ENCODE measurements around the gene PLPP7.
"Not testable (repeated sequence)": the region's sequence is repeated elsewhere in the genome, so short reads cannot be mapped to it uniquely, and the experiment has no call there.

PLPP7 gene

GRCh38 chr9:131289301-131290035 lies at the start of gene PLPP7:
Gene PLPP7 (plus strand): TSS chr9:131289723. CDS start chr9:131289998, 275 bp downstream.
- no peak for DNase-seq (ENCODE audit: extremely low read depth in 1 of 2, low read depth in 1 of 2)

- DNase-seq (ENCODE audit: extremely low read depth in 1 of 2, low read depth in 1 of 2): no peak
Measured at GRCh38 chr9:131240047-131240921, 49.2 kb upstream of the PLPP7 start.

- not testable (repeated sequence) for DNase-seq (ENCODE audit: extremely low read depth in 1 of 2, low read depth in 1 of 2)
Measured at GRCh38 chr9:131244331-131244730, 45.2 kb upstream of the PLPP7 start.

- DNase-seq (ENCODE audit: extremely low read depth in 1 of 2, low read depth in 1 of 2): no peak
Measured at GRCh38 chr9:131246618-131247017, 42.9 kb upstream of the PLPP7 start.

GRCh38 chr9:131252120-131252519 lies 37.4 kb upstream of the PLPP7 start:
- DNase-seq (ENCODE audit: extremely low read depth in 1 of 2, low read depth in 1 of 2): no peak

GRCh38 chr9:131253891-131254491 lies 35.5 kb upstream of the PLPP7 start:
- no peak for DNase-seq (ENCODE audit: extremely low read depth in 1 of 2, low read depth in 1 of 2)

- no peak for DNase-seq (ENCODE audit: extremely low read depth in 1 of 2, low read depth in 1 of 2)
Measured at GRCh38 chr9:131254626-131255025, 34.9 kb upstream of the PLPP7 start.

- DNase-seq (ENCODE audit: extremely low read depth in 1 of 2, low read depth in 1 of 2): no peak
Measured at GRCh38 chr9:131255676-131256197, 33.8 kb upstream of the PLPP7 start.

- DNase-seq (ENCODE audit: extremely low read depth in 1 of 2, low read depth in 1 of 2): no peak
Measured at GRCh38 chr9:131257266-131258025, 32.1 kb upstream of the PLPP7 start.

- DNase-seq (ENCODE audit: extremely low read depth in 1 of 2, low read depth in 1 of 2): no peak
Measured at GRCh38 chr9:131258186-131258585, 31.3 kb upstream of the PLPP7 start.

GRCh38 chr9:131258698-131259431 lies 30.7 kb upstream of the PLPP7 start:
- DNase-seq (ENCODE audit: extremely low read depth in 1 of 2, low read depth in 1 of 2): no peak

- DNase-seq (ENCODE audit: extremely low read depth in 1 of 2, low read depth in 1 of 2): no peak
Measured at GRCh38 chr9:131259432-131259898, 30.1 kb upstream of the PLPP7 start.

- DNase-seq (ENCODE audit: extremely low read depth in 1 of 2, low read depth in 1 of 2): no peak
Measured at GRCh38 chr9:131259916-131260597, 29.5 kb upstream of the PLPP7 start.

GRCh38 chr9:131260751-131261452 lies 28.6 kb upstream of the PLPP7 start:
- DNase-seq (ENCODE audit: extremely low read depth in 1 of 2, low read depth in 1 of 2): no peak

GRCh38 chr9:131262327-131263032 lies 27.0 kb upstream of the PLPP7 start:
- no peak for DNase-seq (ENCODE audit: extremely low read depth in 1 of 2, low read depth in 1 of 2)

- DNase-seq (ENCODE audit: extremely low read depth in 1 of 2, low read depth in 1 of 2): not testable (repeated sequence)
Measured at GRCh38 chr9:131263033-131263343, 26.5 kb upstream of the PLPP7 start.

- DNase-seq (ENCODE audit: extremely low read depth in 1 of 2, low read depth in 1 of 2): no peak
Measured at GRCh38 chr9:131263701-131264100, 25.8 kb upstream of the PLPP7 start.

- DNase-seq (ENCODE audit: extremely low read depth in 1 of 2, low read depth in 1 of 2): no peak
Measured at GRCh38 chr9:131264231-131264630, 25.3 kb upstream of the PLPP7 start.
